ENCODE data around the gene TPK1.
A peak's percentile ranks its signal among the peaks of the same experiment; 100 is the strongest.

TPK1 gene

DNA sequence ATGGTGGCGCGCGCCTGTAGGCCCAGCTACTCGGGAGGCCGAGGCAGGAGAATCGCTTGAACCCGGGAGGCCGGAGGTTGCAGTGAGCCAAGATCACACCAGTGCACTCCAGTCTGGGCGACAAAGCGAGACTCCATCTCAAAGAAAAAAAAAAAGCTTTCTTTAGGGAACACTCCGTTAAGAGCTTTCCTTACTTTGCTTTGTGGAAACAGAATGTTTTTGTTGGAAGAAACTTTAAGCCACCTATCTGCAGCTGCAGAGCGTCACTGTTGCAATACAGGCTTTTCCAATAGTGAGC, 641 bp upstream of the TPK1 start:
- H3K36me3 Mint-ChIP-seq (ENCODE audit: low read depth) = peaks cover 16% of the 10 kb centered on the region
- H3K27me3 Mint-ChIP-seq (ENCODE audit: low read depth) = no peaks in the 10 kb centered on the region
- peak overlapping the region; percentile 78 for H3K4me3 Mint-ChIP-seq
- peak overlapping the region; percentile 90 for H3K27ac Mint-ChIP-seq
- peaks cover 23% of the 10 kb centered on the region for H3K9me3 Mint-ChIP-seq
- H3K4me1 Mint-ChIP-seq (ENCODE audit: low read depth) = peaks cover 27% of the 10 kb centered on the region

DNA sequence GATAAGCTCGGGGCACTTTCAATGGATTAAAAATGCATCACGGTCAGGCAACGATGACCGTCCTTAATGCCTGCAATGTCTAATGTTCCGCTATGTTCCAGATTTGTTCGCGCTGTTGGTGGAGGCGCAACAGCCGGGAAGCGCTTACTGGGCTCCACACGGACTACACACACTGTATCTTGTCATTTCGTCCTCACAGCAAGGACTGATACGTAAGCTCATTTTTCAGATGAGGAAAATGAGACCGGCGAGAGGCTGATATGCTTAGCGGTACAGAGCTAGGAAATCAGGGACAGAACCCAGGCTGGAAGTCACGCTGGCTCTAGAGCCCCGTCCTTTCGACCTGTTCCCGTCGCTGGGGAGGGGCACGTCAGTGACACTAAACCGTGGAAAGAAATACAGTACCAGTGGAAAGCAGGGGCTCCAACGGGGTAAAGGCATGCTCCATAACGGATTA, 670 bp downstream of the TPK1 start:
- Mint-ChIP-seq H3K27me3 (ENCODE audit: low read depth) (no peaks in the 10 kb centered on the region), H3K36me3 (ENCODE audit: low read depth) (peaks cover 19% of the 10 kb centered on the region), H3K4me1 (ENCODE audit: low read depth) (peaks cover 31% of the 10 kb centered on the region), H3K9me3 (peaks cover 20% of the 10 kb centered on the region), H3K27ac (peak overlapping the region; percentile 98), H3K4me3 (peak overlapping the region; percentile 94)

DNA sequence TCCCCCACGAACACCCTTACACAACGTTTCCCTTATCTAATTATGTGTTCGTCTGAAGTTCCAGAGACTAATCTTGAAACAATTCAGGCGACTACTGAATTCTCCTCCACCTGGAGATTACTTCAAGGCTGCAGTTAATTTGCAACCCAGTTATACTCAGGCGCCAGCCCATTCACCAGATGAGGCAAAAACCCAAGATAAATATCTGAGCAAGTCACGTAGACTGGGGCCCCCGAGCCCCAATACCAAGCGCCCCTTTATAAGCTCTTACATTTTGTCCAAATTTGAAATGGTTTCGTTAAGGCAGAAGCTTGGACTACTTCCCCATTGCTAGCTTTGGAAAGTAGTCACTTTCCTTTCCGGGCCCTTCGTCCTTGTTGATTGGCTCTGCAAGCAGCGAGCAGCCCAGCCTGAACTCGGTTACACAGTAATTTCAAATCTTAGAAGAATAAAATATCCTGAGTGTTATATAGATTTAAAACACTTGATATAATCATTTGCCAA, 1.2 kb downstream of the TPK1 start:
- peak overlapping the region; percentile 98 for H3K27ac Mint-ChIP-seq
- H3K4me1 Mint-ChIP-seq (ENCODE audit: low read depth) = peaks cover 32% of the 10 kb centered on the region
- H3K36me3 Mint-ChIP-seq (ENCODE audit: low read depth) = peaks cover 18% of the 10 kb centered on the region
- H3K27me3 Mint-ChIP-seq (ENCODE audit: low read depth) = no peaks in the 10 kb centered on the region
- H3K4me3 Mint-ChIP-seq = peak overlapping the region; percentile 94
- peaks cover 19% of the 10 kb centered on the region for H3K9me3 Mint-ChIP-seq

DNA sequence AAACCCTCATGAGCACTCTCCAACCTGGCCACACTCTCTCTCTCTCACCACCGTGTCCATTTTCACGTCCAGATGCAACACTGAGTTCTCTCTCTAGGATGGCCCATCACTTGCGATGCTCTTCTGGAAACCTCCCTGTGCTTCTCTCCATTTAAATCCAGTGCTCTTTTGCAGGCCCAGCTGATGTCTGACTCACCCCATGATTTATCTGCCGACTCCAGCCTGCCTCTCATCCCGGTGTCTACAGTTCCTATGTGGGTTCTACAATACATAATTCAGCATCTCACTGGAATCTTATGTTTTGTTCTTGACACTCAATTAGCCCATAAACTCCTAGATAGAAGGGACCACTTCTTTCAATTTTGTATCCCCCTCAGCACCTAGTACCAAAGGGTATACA, 5.0 kb downstream of the TPK1 start:
- H3K36me3 Mint-ChIP-seq (ENCODE audit: low read depth) = peaks cover 4% of the 10 kb centered on the region
- H3K9me3 Mint-ChIP-seq = no peaks in the 10 kb centered on the region
- H3K27ac Mint-ChIP-seq = no peak overlapping the region
- no peaks in the 10 kb centered on the region for H3K27me3 Mint-ChIP-seq (ENCODE audit: low read depth)
- peaks cover 13% of the 10 kb centered on the region for H3K4me1 Mint-ChIP-seq (ENCODE audit: low read depth)
- H3K4me3 Mint-ChIP-seq = no peak overlapping the region

DNA sequence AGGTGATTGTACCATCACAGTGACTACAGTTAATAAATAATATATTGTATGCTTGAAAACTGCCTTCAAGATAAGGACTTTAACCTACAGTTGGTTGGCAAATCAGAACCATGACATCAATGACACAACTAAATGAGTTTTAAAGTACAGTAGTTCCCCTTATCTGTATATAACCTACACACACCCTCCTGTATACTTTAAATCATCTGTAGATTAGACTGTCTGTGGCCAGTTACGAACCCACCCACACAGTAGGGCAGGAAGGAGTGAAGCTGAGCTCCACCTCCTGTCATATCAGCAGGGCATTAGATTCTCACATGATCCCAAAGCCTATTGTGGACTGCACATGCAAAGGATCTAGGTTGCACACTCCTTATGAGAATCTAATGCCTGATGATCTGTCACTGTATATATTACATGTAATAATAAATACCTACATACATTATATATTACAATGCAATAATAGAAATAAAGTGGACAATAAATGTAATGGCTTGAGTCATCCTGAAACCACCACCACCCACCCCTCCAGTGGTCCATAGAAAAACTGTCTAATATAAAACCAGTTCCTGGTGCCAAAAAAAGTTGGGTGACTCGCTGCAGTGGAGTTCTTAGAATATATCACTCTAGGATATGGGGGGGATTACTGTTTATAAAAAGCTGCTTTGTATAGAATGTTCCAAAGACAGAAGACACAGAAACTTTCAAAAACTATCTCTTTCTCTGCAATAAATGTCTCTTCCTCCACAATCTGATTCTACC, 5.6 kb downstream of the TPK1 start:
- H3K27me3 Mint-ChIP-seq (ENCODE audit: low read depth) = no peaks in the 10 kb centered on the region
- no peak overlapping the region for H3K27ac Mint-ChIP-seq
- peaks cover 16% of the 10 kb centered on the region for H3K4me1 Mint-ChIP-seq (ENCODE audit: low read depth)
- no peaks in the 10 kb centered on the region for H3K9me3 Mint-ChIP-seq
- peaks cover 4% of the 10 kb centered on the region for H3K36me3 Mint-ChIP-seq (ENCODE audit: low read depth)
- H3K4me3 Mint-ChIP-seq = no peak overlapping the region

DNA sequence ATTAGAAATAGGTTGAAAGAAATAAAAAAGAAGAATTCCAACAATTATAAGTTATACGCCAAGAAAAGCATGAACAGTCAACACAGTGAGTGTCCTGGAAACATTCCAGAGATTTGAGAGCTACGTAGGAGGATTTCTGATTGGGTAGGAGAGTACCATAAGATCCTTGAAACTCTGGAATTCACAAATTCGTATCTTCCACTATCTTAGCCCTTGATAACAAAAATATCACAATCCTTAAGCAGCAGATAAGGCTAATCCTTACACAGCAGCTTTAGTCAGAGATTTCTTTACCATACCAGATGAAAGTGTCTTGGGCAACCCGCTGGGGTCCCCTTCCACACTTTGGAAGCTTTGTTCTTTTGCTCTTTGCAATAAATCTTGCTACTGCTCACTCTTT, 8.2 kb downstream of the TPK1 start:
- Mint-ChIP-seq H3K4me1 (ENCODE audit: low read depth) (peaks cover 13% of the 10 kb centered on the region), H3K9me3 (no peaks in the 10 kb centered on the region), H3K27me3 (ENCODE audit: low read depth) (no peaks in the 10 kb centered on the region), H3K27ac (no peak overlapping the region), H3K4me3 (no peak overlapping the region), H3K36me3 (ENCODE audit: low read depth) (peaks cover 4% of the 10 kb centered on the region)

DNA sequence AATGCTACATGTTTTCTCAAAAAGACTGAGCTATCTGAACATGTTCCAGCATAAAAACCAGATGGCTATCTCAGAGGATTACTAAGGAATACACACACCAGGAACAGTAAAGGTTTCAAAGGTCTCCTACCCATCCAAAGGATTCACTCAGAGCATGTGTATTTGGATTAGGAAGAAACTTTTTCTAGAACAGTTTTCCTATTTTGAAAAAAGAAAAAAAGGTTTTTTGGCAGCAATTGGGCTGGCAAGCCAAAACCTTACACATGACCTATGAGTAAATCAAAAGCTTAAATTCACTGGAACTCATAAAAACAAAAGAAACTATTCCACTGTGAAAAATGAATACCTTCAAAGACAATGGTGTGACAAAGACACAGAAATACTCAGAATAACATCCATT, 9.6 kb downstream of the TPK1 start:
- H3K4me3 Mint-ChIP-seq = no peak overlapping the region
- no peaks in the 10 kb centered on the region for H3K27me3 Mint-ChIP-seq (ENCODE audit: low read depth)
- H3K9me3 Mint-ChIP-seq = no peaks in the 10 kb centered on the region
- H3K4me1 Mint-ChIP-seq (ENCODE audit: low read depth) = peaks cover 24% of the 10 kb centered on the region
- H3K27ac Mint-ChIP-seq = no peak overlapping the region
- H3K36me3 Mint-ChIP-seq (ENCODE audit: low read depth) = peaks cover 4% of the 10 kb centered on the region

DNA sequence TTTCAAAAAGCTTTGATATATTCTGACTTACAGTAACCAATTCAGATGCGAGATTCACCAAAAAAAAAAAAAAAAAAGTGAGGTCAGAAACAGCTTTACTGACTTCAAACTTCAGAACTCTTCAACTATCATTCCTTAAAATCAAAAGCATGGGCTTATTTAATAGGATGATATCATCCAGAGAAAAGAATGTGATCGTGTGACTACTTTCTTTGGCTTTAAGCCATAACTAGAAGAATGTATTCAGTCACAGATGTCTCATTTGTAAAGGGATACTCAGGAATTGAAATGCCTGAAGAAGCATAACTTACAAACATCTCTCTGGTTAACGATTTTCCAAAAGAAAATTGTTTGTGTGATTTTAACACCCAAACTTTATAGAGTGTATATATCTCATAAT, 11.5 kb downstream of the TPK1 start:
- Mint-ChIP-seq H3K4me3 (no peak overlapping the region), H3K27ac (no peak overlapping the region), H3K27me3 (ENCODE audit: low read depth) (no peaks in the 10 kb centered on the region), H3K9me3 (no peaks in the 10 kb centered on the region), H3K4me1 (ENCODE audit: low read depth) (peaks cover 35% of the 10 kb centered on the region), H3K36me3 (ENCODE audit: low read depth) (peaks cover 3% of the 10 kb centered on the region)

DNA sequence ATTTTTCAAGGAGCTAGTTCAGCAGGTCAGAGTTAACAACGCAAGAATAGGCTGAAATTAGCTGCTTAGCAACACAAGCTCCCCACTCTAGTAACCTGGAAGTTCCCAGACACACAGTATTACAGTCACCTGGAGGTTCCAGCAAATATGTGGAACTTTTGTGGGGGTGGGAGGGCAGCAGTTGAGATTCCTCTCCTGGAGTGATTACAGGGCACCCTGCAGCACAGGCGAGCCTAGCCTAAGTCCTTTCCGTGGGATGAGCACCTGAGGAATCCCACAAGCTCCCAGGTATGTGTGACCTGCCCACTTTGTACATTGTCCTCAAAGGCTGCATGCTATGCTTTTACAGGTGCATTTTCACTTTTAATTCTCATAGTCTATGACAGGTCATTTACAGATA, 13.6 kb downstream of the TPK1 start:
- Mint-ChIP-seq H3K36me3 (ENCODE audit: low read depth) (peaks cover 13% of the 10 kb centered on the region), H3K27me3 (ENCODE audit: low read depth) (no peaks in the 10 kb centered on the region), H3K4me3 (no peak overlapping the region), H3K27ac (no peak overlapping the region), H3K9me3 (no peaks in the 10 kb centered on the region), H3K4me1 (ENCODE audit: low read depth) (peaks cover 56% of the 10 kb centered on the region)

DNA sequence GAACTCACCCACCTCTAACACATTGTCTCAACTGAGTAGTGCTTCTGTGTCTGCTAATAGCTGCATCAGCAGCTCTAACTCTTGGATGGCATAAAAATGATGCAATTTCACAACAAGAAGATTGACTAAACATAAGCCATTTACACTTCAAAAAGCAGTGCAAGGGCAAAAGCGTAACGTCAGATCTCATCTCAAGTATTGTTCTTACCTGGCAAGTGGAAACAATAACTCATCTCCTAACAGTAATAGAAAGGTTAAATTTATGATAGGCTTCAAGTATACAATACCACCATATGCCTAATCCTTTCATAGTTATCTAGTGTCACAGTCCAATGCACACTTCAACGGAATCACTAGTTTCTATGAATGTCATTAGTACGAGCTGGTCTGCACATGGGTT, 14.8 kb downstream of the TPK1 start:
- Mint-ChIP-seq H3K27ac (peak overlapping the region; percentile 84), H3K4me3 (peak overlapping the region; percentile 33), H3K27me3 (ENCODE audit: low read depth) (no peaks in the 10 kb centered on the region), H3K9me3 (no peaks in the 10 kb centered on the region), H3K36me3 (ENCODE audit: low read depth) (peaks cover 13% of the 10 kb centered on the region), H3K4me1 (ENCODE audit: low read depth) (peaks cover 56% of the 10 kb centered on the region)

DNA sequence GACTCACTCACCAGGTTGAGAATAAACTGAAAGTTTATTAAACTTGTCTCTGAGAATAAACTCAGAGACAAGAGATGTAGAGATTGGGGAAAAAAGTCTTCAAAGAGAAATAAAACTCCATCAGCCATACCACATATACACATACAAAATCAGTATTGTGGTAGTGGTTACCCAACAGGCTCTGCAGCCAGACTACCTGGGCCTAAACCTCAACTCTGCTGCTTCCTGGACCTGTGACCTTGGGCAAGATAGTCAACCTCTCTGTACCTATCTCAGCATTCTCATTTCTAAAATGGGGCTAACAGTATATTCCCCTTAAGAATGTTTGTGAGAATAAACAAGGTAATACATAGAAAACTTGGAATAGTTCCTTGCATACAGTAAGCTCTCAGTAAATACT, 15.3 kb downstream of the TPK1 start:
- peak overlapping the region; percentile 43 for H3K4me3 Mint-ChIP-seq
- peak overlapping the region; percentile 80 for H3K27ac Mint-ChIP-seq
- no peaks in the 10 kb centered on the region for H3K27me3 Mint-ChIP-seq (ENCODE audit: low read depth)
- H3K36me3 Mint-ChIP-seq (ENCODE audit: low read depth) = peaks cover 13% of the 10 kb centered on the region
- H3K9me3 Mint-ChIP-seq = no peaks in the 10 kb centered on the region
- H3K4me1 Mint-ChIP-seq (ENCODE audit: low read depth) = peaks cover 56% of the 10 kb centered on the region

DNA sequence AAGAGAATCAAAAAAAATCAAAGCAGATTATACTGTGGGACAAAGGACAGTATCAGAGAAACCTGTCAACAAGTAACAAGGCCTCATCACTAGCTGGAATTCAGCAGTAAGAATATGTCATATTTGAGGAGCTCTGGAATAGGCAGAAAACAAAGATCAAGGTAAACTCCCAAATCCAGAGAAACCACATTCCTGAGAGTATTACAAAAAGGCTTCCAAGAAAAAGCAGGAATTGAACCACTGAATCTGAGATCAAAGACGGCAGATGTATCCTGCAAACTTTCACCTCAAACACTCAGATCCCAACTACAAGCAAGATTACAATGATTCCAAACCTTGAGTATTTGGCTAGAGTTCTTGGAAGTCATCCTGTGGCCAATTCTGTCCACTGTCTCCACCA, 16.3 kb downstream of the TPK1 start:
- Mint-ChIP-seq H3K27ac (peak overlapping the region; percentile 80), H3K4me3 (no peak overlapping the region), H3K4me1 (ENCODE audit: low read depth) (peaks cover 53% of the 10 kb centered on the region)

DNA sequence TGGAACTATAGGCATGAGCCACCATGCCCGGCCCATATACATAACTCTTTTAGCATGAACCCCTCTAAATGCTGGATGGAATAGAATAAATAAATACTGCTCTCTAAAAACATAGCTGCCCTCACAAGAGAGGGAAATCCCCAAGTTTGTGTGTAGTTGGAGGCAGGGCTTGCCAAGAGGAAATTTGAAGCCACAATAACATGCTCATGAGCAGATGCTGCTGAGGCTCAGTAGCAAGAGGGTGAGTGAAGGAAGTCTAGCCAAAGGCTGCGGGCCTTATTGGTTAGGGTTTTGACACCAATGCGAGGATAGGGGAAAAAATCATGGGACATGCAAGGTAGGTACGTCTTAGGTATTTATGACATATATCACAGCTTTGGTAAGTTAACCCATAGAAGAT, 17.3 kb downstream of the TPK1 start:
- H3K27ac Mint-ChIP-seq = peak overlapping the region; percentile 80
- H3K36me3 Mint-ChIP-seq (ENCODE audit: low read depth) = peaks cover 13% of the 10 kb centered on the region
- no peaks in the 10 kb centered on the region for H3K27me3 Mint-ChIP-seq (ENCODE audit: low read depth)
- no peaks in the 10 kb centered on the region for H3K9me3 Mint-ChIP-seq
- H3K4me3 Mint-ChIP-seq = peak overlapping the region; percentile 35
- H3K4me1 Mint-ChIP-seq (ENCODE audit: low read depth) = peaks cover 54% of the 10 kb centered on the region

More for the DNA sequence above, 16.3 kb downstream of the TPK1 start:
- Mint-ChIP-seq H3K9me3 (no peaks in the 10 kb centered on the region), H3K27me3 (ENCODE audit: low read depth) (no peaks in the 10 kb centered on the region), H3K36me3 (ENCODE audit: low read depth) (peaks cover 13% of the 10 kb centered on the region)

DNA sequence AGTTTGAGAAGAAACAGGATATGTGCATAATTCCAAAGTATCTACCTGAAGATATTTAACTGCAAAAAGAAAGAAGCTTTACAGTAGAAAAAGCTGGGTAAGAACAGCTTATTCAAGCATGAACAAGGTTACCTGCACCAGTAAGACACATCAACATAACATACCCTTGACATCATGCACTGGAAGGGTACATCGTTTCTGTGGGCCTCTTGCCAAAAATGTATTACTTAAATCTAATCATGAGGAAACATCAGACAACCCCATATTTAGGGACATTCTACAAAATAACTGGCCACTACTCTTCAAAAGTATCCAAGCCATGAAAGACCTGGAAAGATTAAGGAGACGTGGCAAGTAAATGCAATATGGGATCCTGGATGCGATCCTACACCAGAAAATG, 18.9 kb downstream of the TPK1 start:
- Mint-ChIP-seq H3K9me3 (no peaks in the 10 kb centered on the region), H3K36me3 (ENCODE audit: low read depth) (peaks cover 13% of the 10 kb centered on the region), H3K4me1 (ENCODE audit: low read depth) (peaks cover 54% of the 10 kb centered on the region), H3K27ac (no peak overlapping the region), H3K27me3 (ENCODE audit: low read depth) (no peaks in the 10 kb centered on the region), H3K4me3 (no peak overlapping the region)

DNA sequence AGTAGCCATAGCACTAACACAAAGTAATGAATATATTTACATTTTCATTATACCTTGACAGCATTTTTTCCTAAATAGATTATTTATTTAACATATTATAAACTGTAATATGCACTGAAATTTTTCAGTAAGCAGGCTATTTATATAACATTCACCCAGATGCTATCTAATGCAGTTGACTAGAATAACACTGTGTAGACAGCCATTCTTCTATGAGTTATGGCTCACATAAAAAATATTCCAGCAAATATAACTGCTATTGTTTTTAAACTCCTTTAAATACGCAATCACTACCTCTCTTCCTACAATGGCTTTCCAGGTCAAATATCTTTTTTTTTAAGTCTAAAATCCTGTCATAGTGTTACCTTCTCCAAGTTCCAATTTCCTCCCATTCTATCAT, 21.6 kb downstream of the TPK1 start:
- H3K4me1 Mint-ChIP-seq (ENCODE audit: low read depth) = peaks cover 43% of the 10 kb centered on the region
- peaks cover 9% of the 10 kb centered on the region for H3K36me3 Mint-ChIP-seq (ENCODE audit: low read depth)
- no peaks in the 10 kb centered on the region for H3K9me3 Mint-ChIP-seq
- H3K27me3 Mint-ChIP-seq (ENCODE audit: low read depth) = no peaks in the 10 kb centered on the region
- no peak overlapping the region for H3K27ac Mint-ChIP-seq
- H3K4me3 Mint-ChIP-seq = no peak overlapping the region

Measured in T-helper 1 cell treated with Interleukin-12 subunit alpha and Interleukin-12 subunit beta and Interleukin-4 antibody, amounts not matched to agents 30 μg/mL and 1 μg/mL, for 36 hours (primary cell).